ENCODE measurements around the gene PDE4D. TPM values are rescaled to one million over a fixed set of nuclear protein-coding genes. Genes with fewer than 3 reads are reported as not detected.

PDE4D gene
- total RNA-seq, 1 donor from 2014 or later = 7.6 TPM

DNA sequence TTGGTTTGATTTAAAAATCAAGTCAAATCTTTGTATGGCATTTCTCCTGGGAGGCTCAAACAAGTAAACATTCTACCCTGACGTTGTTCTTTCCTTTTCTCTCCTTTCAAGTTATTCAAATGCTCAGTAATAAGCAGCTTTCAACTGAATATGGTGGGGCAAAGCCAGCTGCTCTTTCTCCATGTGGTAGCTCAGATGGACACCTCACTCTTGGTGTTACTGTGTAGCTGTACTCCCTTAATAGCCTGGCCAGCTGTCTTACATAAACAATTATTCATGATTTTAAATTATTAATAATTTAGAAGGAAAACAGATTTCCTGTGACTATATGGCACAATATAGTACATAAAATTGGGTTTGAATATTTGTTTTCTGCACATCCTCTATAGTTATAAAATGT lies 165.2 kb downstream of the PDE4D start:
- no peak overlapping the region for H3K4me3 Mint-ChIP-seq (ENCODE audit: low read depth)
- no peaks in the 10 kb centered on the region for H3K4me1 Mint-ChIP-seq (ENCODE audit: low read depth)
- no peaks in the 10 kb centered on the region for H3K36me3 Mint-ChIP-seq (ENCODE audit: insufficient read depth)
- H3K9me3 Mint-ChIP-seq (ENCODE audit: low read depth) = no peaks in the 10 kb centered on the region
- no peaks in the 10 kb centered on the region for H3K27me3 Mint-ChIP-seq
- DNase-seq (ENCODE audit: low spot score, unreplicated experiment) = no peak
- H3K27ac Mint-ChIP-seq = no peak overlapping the region
- TF ChIP-seq, protein P1, sequence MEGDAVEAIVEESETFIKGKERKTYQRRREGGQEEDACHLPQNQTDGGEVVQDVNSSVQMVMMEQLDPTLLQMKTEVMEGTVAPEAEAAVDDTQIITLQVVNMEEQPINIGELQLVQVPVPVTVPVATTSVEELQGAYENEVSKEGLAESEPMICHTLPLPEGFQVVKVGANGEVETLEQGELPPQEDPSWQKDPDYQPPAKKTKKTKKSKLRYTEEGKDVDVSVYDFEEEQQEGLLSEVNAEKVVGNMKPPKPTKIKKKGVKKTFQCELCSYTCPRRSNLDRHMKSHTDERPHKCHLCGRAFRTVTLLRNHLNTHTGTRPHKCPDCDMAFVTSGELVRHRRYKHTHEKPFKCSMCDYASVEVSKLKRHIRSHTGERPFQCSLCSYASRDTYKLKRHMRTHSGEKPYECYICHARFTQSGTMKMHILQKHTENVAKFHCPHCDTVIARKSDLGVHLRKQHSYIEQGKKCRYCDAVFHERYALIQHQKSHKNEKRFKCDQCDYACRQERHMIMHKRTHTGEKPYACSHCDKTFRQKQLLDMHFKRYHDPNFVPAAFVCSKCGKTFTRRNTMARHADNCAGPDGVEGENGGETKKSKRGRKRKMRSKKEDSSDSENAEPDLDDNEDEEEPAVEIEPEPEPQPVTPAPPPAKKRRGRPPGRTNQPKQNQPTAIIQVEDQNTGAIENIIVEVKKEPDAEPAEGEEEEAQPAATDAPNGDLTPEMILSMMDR (IDR thresholded peaks at IDR 0.05; ENCODE audit: unreplicated experiment) = no peak

DNA sequence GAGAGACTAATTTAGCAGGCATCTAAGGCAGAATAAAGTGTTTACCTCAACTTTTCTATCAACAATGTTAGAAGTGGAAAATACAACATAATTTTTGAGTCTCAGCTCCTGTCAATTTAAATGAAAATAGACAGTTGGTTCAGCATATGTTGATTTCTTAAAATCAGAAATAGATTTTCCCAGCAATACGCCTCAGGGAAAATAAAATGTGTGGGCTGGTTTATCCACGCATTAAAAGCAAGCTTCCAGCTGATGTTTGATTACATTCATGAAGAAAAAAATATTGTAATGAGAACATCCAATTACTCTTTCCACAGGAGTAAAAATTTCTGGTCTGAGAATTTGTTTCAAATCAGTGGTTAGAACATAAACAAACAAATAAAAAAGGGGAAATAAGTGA lies 166.3 kb downstream of the PDE4D start:
- Mint-ChIP-seq H3K27me3 (no peaks in the 10 kb centered on the region), H3K27ac (no peak overlapping the region), H3K9me3 (ENCODE audit: low read depth) (no peaks in the 10 kb centered on the region), H3K4me3 (ENCODE audit: low read depth) (no peak overlapping the region), H3K36me3 (ENCODE audit: insufficient read depth) (no peaks in the 10 kb centered on the region), H3K4me1 (ENCODE audit: low read depth) (no peaks in the 10 kb centered on the region)
- TF ChIP-seq, protein P1 (IDR thresholded peaks at IDR 0.05; ENCODE audit: unreplicated experiment) = no peak
- DNase-seq (ENCODE audit: low spot score, unreplicated experiment) = no peak

DNA sequence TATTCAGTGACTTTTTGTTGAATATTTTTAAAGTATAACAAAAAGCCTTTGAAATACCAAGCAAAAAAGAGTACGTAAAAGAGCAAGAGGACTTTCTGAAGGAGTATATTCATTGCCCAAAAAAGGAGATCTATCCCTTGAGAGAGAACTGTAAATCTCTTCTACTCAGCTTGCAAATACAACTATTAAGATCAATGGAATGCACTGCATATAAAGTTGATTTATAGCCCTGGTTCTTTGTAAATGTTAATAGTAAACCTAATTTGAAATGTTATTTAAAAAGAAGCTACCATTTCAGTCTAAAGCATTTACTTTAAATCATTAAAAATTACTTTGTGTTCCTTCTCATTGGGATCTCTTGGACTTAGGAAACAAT lies 168.1 kb downstream of the PDE4D start:
- H3K4me3 Mint-ChIP-seq (ENCODE audit: low read depth) = no peak overlapping the region
- H3K4me1 Mint-ChIP-seq (ENCODE audit: low read depth) = no peaks in the 10 kb centered on the region
- DNase-seq (ENCODE audit: low spot score, unreplicated experiment) = no peak
- H3K9me3 Mint-ChIP-seq (ENCODE audit: low read depth) = no peaks in the 10 kb centered on the region
- H3K36me3 Mint-ChIP-seq (ENCODE audit: insufficient read depth) = no peaks in the 10 kb centered on the region
- no peak overlapping the region for H3K27ac Mint-ChIP-seq
- TF ChIP-seq, protein P1 (IDR thresholded peaks at IDR 0.05; ENCODE audit: unreplicated experiment) = no peak
- no peaks in the 10 kb centered on the region for H3K27me3 Mint-ChIP-seq

DNA sequence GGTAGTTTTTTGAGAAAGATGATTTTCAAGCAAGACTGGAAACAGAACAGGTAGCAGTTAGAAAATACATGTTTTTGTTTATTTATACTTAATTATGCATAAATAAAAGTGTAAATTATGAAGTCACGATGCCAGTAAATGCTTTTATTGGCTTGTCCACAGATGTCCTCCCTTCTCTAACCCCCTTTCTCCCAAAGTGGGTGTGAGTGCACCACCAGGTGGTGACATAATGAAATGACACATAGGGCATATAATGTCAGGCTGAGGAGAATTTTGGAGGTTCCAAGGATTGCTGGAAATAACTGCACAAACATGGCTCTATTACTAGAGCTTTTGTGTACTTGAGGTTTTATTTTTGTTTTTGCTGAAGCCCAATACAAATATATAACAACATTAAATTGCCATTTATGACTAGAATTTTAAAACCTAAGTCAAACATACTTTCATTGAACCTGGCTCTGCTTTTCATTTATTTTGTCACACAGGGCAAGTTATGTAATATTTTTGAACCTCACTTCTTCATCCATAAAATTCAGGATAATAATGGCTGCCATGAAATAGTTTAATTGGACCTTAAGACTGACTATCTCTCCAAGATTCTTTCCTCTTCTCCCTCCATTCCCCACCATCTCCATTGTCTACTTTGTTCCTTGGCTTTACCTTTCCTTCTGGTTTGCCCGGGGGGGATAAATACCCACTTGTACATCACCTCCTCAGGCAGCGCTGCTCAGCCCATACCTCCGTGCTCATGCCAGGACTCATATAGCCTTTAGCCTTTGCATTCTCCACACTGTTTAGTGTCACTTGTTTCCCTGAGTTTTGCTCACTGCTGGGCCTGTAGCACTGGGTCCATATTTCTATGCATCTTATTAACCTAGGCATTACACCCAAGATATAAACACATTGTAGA lies 168.8 kb downstream of the PDE4D start:
- H3K36me3 Mint-ChIP-seq (ENCODE audit: insufficient read depth) = no peaks in the 10 kb centered on the region
- TF ChIP-seq, protein P1 (IDR thresholded peaks at IDR 0.05; ENCODE audit: unreplicated experiment) = peak; percentile 76
- H3K27ac Mint-ChIP-seq = no peak overlapping the region
- no peaks in the 10 kb centered on the region for H3K9me3 Mint-ChIP-seq (ENCODE audit: low read depth)
- no peak for DNase-seq (ENCODE audit: low spot score, unreplicated experiment)
- H3K27me3 Mint-ChIP-seq = no peaks in the 10 kb centered on the region
- H3K4me1 Mint-ChIP-seq (ENCODE audit: low read depth) = no peaks in the 10 kb centered on the region
- no peak overlapping the region for H3K4me3 Mint-ChIP-seq (ENCODE audit: low read depth)

DNA sequence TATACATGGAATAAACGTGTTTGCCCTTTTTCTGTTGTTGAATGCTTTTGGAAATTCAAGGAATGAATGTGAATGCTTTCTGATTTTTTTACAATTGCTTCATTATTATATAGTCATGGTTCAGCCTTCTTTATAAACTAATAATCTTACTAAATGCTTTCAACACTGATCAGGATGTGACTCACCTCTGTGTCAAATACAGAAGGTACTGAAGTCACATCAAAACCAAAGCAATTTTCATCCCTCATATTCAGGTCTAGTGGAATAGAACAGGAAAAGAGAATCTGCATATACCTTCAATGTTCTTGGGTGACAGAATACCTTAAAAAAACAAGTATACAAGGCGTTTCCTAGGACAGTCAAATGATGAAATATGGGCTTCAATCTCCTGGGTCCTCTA lies 170.7 kb downstream of the PDE4D start:
- H3K4me3 Mint-ChIP-seq (ENCODE audit: low read depth) = no peak overlapping the region
- no peaks in the 10 kb centered on the region for H3K9me3 Mint-ChIP-seq (ENCODE audit: low read depth)
- no peaks in the 10 kb centered on the region for H3K36me3 Mint-ChIP-seq (ENCODE audit: insufficient read depth)
- H3K4me1 Mint-ChIP-seq (ENCODE audit: low read depth) = no peaks in the 10 kb centered on the region
- DNase-seq (ENCODE audit: low spot score, unreplicated experiment) = no peak
- no peaks in the 10 kb centered on the region for H3K27me3 Mint-ChIP-seq
- TF ChIP-seq, protein P1 (IDR thresholded peaks at IDR 0.05; ENCODE audit: unreplicated experiment) = no peak
- no peak overlapping the region for H3K27ac Mint-ChIP-seq

Measured in progenitor cell of endocrine pancreas (in vitro differentiated cells).